Activated naive CD4-positive, alpha-beta T cell (primary cell): ENCODE measurements around the gene HIC1.

Experiments
- DNase-seq, 4 experiments: peaks; one replicate each; lab custom pipeline; 2025; lab: John Stamatoyannopoulos, UW

The HIC1 gene

DNA sequence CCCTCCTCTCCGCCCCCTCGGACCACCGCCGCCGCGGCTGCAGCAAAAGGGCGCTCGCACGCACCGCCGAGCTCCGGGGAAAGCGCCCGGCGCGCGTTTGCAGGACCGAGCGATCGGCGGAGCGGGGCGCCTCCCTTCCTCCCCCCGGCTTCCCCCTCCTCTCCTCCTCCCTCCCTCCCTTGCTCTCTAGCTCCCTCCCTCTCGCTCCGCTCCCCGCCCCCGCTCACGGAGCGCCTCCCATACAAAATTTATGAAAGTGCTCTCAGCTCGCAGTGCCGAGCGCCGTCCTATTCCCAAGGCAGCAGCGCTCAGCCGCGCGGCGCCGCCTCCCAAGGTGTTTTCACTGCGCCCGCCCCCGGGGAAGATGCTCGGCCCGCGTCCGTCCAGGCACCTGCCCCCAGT is 29.7 kb upstream of the HIC1 start, which contains the start of gene RTN4RL1:
RTN4RL1 (minus strand) TSS at position 115 of the 402 bp plus-strand sequence. CDS start 469 bp downstream, outside the sequence.
- DNase-seq, result peak in 3 of 4 experiments; percentile 21 to 64 (median 44)

DNA sequence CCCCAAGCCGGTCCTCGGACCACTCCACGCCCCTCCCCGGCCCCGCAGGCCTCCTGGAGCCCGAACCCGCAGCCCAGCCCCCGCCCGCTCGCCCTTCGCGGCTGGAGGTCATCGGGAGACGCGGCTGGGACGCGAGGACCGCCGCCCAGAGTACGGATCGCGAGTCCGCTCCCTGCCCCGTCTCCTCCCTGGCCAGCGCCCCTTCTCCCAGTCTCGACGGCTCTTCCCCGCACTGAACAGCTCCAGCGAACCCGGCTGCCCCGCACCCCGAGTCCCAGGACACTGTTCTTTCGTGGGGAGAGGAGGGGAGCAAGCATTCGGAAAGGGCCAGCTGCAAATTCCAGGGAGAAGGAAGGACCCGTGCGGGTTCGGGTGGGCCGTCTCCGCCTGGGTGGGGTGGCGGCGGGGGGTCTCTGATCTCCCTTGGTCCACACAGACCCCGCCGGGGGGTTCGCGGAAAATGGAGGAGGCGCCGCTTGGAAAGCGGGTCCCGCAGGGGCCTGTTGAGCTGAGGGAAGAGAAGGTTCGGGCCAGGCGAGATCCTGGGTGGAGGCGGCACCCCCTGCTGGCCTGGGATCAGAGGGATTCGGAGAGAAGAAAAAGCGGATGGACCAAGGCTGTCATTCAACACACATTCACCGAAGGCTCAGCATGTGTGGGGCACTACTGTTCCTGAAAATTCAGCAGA is 29.1 kb upstream of the HIC1 start:
- no peak for DNase-seq

DNA sequence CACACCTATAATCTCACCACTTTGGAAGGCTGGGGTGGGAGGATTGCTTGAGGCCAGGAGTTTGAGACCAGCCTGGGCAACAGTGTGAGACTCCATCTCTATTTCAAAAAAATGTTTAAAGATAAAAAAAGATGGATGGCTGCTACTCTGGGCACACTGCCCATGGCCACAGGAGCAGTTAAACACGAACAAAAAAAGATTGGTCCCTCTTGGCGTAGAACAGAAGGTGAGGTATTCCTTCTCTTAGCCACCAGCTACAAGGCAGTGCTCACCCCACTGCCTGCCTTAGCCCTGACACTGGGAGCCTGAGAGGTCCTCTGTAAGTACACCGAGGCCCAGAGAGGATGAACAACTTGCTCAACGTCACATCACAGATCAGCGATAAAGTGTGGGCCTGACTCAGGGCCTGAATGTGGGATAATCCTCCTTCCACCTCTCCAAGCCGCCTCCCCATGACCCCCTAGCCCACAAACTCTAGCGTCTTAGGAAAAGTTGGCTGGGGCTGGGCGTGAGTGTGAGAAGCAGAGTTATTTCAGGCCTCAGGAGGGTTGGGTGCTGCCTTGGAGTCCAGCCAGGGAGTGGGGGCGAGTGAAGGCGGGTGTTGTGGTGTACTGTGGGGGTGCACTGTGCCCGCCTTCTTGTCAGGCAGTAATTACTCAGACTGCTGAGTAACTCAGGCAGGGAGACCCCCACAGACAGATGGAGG is 27.2 kb upstream of the HIC1 start:
- no peak for DNase-seq

GRCh38 chr17:2028234-2028614 is 26.7 kb upstream of the HIC1 start:
- no peak for DNase-seq

DNA sequence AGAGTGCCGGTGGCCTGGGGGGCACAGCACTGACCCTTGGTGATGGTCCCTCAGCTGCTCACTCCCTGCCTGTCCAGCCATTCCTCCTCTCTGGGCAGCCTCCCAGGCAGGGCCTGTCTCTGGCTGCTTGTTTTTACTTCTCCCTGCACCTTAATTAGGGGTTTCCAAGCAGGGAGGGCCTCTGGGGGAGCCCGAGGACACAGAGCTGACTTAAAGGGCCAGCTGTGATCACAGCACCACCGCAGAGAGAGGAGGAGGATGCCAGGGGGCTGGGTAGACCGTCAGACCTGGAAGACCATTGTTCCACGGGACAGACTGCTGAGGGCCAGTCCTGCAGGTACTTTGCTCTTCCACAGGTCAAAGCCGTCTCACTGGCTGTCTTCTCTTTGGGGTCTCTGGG is 26.2 kb upstream of the HIC1 start:
- no peak for DNase-seq

- peak; percentile 66 to 82 (median 72) for DNase-seq
Measured at GRCh38 chr17:2029911-2030778, 24.8 kb upstream of the HIC1 start, which contains the start of gene DPH1. TSS of gene DPH1 (plus strand) at chr17:2030153. CDS start at chr17:2030170, 17 bp downstream.

DNA sequence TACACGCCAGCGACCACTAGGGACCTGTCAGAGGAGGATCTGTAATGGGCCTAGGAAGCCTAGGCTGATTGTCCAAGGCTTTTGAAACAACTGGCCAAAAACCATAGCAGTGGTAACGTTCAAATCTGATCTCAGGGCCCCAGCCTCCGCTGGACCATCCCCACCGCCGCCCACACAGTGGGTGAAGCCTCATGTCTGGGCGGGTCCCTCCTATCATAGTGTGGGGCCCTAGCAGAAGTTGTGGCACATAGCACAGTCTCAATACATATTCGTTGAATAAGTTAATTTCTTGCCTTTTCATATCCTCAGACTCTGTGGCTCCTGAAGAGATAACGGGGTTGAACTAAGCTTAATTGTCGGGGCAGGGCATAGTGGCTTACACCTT is 24.1 kb upstream of the HIC1 start:
- DNase-seq, result no peak

GRCh38 chr17:2033153-2033552 is 21.8 kb upstream of the HIC1 start:
- DNase-seq, result no peak

- no peak for DNase-seq
Measured at GRCh38 chr17:2034157-2034556, 20.7 kb upstream of the HIC1 start.

DNA sequence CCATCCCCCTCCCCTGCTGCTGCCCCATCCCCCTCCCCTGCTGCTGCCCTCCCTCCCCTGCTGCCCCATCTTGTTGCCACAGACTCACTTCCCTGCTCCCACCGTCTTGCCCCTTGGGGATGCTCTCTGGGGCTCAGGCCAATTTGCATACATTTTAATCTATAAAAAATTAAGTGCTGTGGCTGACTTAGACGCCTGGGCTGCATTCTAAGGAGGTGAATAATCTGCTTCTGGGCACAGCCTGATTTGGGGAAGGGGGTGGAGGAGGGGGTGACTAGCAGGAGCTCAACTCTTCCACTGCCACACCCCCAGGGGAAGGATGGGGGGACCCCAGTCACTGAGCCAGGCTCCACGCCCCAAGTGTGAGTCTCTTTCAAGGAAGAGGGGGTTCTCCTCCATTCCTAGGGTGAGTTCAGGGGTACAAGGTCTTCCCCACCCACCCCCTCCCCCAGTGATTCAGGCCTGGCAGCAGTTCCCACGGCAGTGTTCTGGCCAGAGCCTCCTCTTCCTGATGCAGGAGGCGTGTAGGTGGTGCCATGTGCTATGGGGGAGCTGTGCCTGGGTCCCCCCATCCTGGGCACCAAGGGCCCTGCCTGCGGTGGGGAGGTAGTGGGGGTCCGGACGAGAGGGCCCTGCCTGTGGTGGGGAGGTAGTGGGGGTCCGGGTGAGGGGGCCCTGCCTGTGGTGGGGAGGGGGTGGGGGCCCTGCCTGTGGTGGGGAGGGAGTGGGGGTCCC is 19.9 kb upstream of the HIC1 start:
- no peak for DNase-seq

GRCh38 chr17:2035541-2036488 is 19.1 kb upstream of the HIC1 start:
- no peak for DNase-seq

GRCh38 chr17:2037155-2037554 is 17.7 kb upstream of the HIC1 start:
- DNase-seq, result no peak

DNA sequence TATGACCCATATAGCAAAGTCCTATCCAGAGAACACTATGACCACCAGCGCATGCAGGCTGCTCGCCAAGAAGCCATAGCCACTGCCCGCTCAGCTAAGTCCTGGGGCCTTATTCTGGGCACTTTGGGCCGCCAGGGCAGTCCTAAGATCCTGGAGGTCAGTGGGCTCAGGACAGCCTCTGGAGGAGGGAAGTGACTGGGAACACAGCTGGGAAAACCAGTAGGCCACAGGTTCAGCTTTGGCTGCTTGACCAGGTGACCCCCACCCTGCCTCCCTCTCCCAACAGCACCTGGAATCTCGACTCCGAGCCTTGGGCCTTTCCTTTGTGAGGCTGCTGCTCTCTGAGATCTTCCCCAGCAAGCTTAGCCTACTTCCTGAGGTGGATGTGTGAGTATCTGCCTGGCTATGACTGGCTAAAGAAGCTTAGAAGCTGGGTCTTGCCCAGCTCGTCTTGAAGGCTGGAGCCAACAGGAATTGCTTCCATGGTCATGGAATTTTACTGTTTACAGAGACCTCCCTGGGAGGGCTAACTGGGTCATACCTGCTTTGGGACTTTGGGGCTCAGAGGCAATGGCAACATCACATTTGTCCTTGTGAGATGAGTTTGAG is 14.6 kb upstream of the HIC1 start:
- no peak for DNase-seq

DNA sequence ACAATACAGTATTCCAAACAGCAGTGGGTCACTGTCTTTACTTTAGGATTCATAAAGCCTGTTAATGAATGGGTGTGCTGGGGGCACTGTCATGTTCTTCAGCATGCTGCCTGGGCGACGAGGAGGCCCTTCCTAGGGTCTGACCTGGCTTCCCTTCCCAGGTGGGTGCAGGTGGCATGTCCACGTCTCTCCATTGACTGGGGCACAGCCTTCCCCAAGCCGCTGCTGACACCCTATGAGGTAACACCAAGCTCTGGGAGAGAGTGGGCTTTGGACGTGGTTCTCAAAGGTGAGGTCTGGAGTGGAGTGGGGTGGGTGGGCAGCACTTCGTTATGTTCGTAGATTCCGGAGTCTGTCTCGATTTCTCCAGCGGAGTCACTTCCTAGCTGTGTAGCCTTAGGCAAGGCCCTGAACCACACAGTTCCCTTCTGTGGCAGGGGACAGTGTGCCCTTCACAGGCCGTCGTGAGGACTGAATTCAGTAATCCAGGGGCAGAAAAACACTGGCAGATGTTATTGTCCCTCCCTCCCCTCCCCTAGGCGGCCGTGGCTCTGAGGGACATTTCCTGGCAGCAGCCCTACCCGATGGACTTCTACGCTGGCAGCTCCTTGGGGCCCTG is 13.9 kb upstream of the HIC1 start:
- no peak for DNase-seq

- peak; percentile 92 to 97 (median 94) for DNase-seq
Measured at GRCh38 chr17:2041561-2042389, 13.1 kb upstream of the HIC1 start, which contains the start of gene OVCA2. TSS of gene OVCA2 (plus strand) at chr17:2042022. CDS start at chr17:2042048, 26 bp downstream.

- DNase-seq, result no peak
Measured at GRCh38 chr17:2042390-2042847, 12.5 kb upstream of the HIC1 start.

DNA sequence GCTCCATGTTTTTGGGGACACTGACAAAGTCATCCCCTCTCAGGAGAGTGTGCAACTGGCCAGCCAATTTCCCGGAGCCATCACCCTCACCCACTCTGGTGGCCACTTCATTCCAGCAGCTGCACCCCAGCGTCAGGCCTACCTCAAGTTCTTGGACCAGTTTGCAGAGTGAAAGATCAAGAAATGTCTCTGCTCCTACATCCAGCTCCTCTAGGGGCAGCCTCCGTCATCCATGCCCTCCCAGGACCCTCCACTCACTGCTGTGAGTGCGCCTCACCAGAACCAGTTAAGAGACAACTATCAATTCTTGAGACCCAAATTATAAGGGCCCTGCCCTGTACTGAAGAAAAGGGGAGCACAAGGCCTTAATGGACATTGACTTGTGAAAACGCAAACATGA is 12.0 kb upstream of the HIC1 start:
- no peak for DNase-seq

- no peak for DNase-seq
Measured at GRCh38 chr17:2043785-2044184, 11.1 kb upstream of the HIC1 start.
